SK-N-SH (cell line): ENCODE measurements around the gene EFCAB6. TPM values are rescaled to one million over a fixed set of nuclear protein-coding genes. Genes with fewer than 3 reads are reported as not detected.

Experiments
- CTCF ChIA-PET: fragments of 300-600, 350-600 bp; formaldehyde crosslinking; extraction: SDS; loops from one replicate; lab custom pipeline; 2021; lab: Yijun Ruan, JAX
- POLR2A ChIA-PET: fragments of 350-600 bp; sonication (Branson Sonifier 250); formaldehyde crosslinking; extraction: SDS; loops from one replicate; lab custom pipeline; 2020; ENCODE audit warnings: antibody characterized with exemption, inconsistent platforms; lab: Yijun Ruan, JAX
- DNase-seq: peaks from one replicate; pipeline ENCODE4 v3.0.0; 2012
- H2AFZ ChIP-seq: fragments of 200-600 bp; sonication (generic); 2 replicates; pipeline ENCODE4 v1.8.1; 2016; ENCODE audit warnings: antibody characterized with exemption, mild to moderate bottlenecking, low read depth
- H3F3A ChIP-seq: fragments of 200-600 bp; sonication (generic); replicated peaks from 2 replicates; pipeline ENCODE3; 2016; ENCODE audit warnings: antibody characterized with exemption, mild to moderate bottlenecking; ENCODE audit not compliant: insufficient read depth
- H3K27ac ChIP-seq, 2 experiments: fragments of 200-500 bp in 1 of 2; fragments of 200-600 bp in 1 of 2; sonication (Bioruptor generic) in 1 of 2; sonication (generic), shearing (Covaris generic) in 1 of 2; 2 replicates each; pipeline versions ENCODE4 v1.5.1 to v1.6.1; 2014 to 2016; ENCODE audit warnings: low read depth in 2 of 2, inconsistent platforms in 1 of 2, low read length in 1 of 2, mild to moderate bottlenecking in 1 of 2, mixed read lengths in 1 of 2
- H3K27me3 ChIP-seq: fragments of 200-600 bp; sonication (generic), shearing (Covaris generic); 2 replicates; pipeline ENCODE4 v1.6.1; 2016; ENCODE audit warnings: mixed run types; ENCODE audit not compliant: insufficient read depth
- H3K36me3 ChIP-seq, 2 experiments: fragments of 200-500 bp in 1 of 2; fragments of 200-600 bp in 1 of 2; sonication (Bioruptor generic) in 1 of 2; sonication (generic) in 1 of 2; replicated peaks in 1 of 2; 2 replicates each; pipeline versions ENCODE3 to v1.5.1; 2014 to 2016; ENCODE audit warnings: low read length in 1 of 2, mild to moderate bottlenecking in 1 of 2; ENCODE audit not compliant: insufficient read depth in 2 of 2, control insufficient read depth in 1 of 2
- H3K4me1 ChIP-seq, 2 experiments: fragments of 200-500 bp in 1 of 2; fragments of 200-600 bp in 1 of 2; sonication (Bioruptor generic) in 1 of 2; sonication (generic), shearing (Covaris generic) in 1 of 2; 2 replicates each; pipeline versions ENCODE4 v1.5.1 to v1.6.1; 2014 to 2016; ENCODE audit warnings: low read depth in 1 of 2, low read length in 1 of 2, mixed run types in 1 of 2; ENCODE audit not compliant: insufficient read depth in 2 of 2, control insufficient read depth in 1 of 2
- H3K4me2 ChIP-seq: fragments of 200-600 bp; sonication (generic), shearing (Covaris generic); 2 replicates; pipeline ENCODE4 v1.6.1; 2017; ENCODE audit warnings: mixed run types
- H3K4me3 ChIP-seq, 2 experiments: fragments of 200-500 bp in 1 of 2; fragments of 200-600 bp in 1 of 2; sonication (Bioruptor generic) in 1 of 2; sonication (generic), shearing (Covaris generic) in 1 of 2; 2 replicates each; pipeline versions ENCODE4 v1.5.1 to v1.8.1; 2014 to 2016; ENCODE audit warnings: low read depth in 2 of 2, inconsistent platforms in 1 of 2, low read length in 1 of 2, mild to moderate bottlenecking in 1 of 2, mixed read lengths in 1 of 2, moderate library complexity in 1 of 2
- H3K79me2 ChIP-seq: fragments of 200-600 bp; sonication (generic); 2 replicates; pipeline ENCODE4 v1.8.1; 2017; ENCODE audit warnings: mild to moderate bottlenecking; ENCODE audit not compliant: insufficient read depth
- H3K9ac ChIP-seq: fragments of 200-600 bp; sonication (generic); 2 replicates; pipeline ENCODE4 v1.6.1; 2017; ENCODE audit warnings: mixed run types
- H3K9me2 ChIP-seq: fragments of 200-600 bp; sonication (generic); 2 replicates; pipeline ENCODE4 v1.6.1; 2017; ENCODE audit warnings: mixed run types
- H3K9me3 ChIP-seq: fragments of 200-600 bp; sonication (generic); 2 replicates; pipeline ENCODE4 v1.6.1; 2017; ENCODE audit warnings: mixed run types, mild to moderate bottlenecking, moderate library complexity
- H4K20me1 ChIP-seq: fragments of 200-600 bp; sonication (generic); 2 replicates; pipeline ENCODE4 v1.6.1; 2017; ENCODE audit warnings: mild to moderate bottlenecking, mixed run types; ENCODE audit not compliant: insufficient read depth
- FOSL2 ChIP-seq: IDR thresholded peaks from 2 replicates; pipeline ENCODE4 v1.4.0; 2012; ENCODE audit warnings: low read depth, mild to moderate bottlenecking, moderate library complexity, borderline replicate concordance
- FOXJ3 ChIP-seq: sonication (generic); formaldehyde crosslinking; IDR thresholded peaks from 2 replicates; pipeline ENCODE4 v1.5.1; 2020; ENCODE audit warnings: mild to moderate bottlenecking, missing genetic modification reagents
- FOXM1 ChIP-seq: IDR thresholded peaks from 2 replicates; pipeline ENCODE4 v1.4.0; 2012; ENCODE audit warnings: low read depth, mild to moderate bottlenecking
- GABPA ChIP-seq: IDR thresholded peaks from 2 replicates; pipeline ENCODE4 v1.4.0; 2012; ENCODE audit warnings: low read depth, mild to moderate bottlenecking
- GATA2 ChIP-seq: sonication (generic); formaldehyde crosslinking; IDR thresholded peaks from 2 replicates; pipeline ENCODE4 v1.5.0; 2020; ENCODE audit warnings: mild to moderate bottlenecking, missing genetic modification reagents
- JUND ChIP-seq: IDR thresholded peaks from 2 replicates; pipeline ENCODE4 v1.4.0; 2012
- MAX ChIP-seq: IDR thresholded peaks from 2 replicates; pipeline ENCODE4 v1.4.0; 2012; ENCODE audit warnings: low read depth
- MEF2A ChIP-seq: IDR thresholded peaks from 2 replicates; pipeline ENCODE4 v1.4.0; 2012; ENCODE audit warnings: low read depth, borderline replicate concordance
- NFIC ChIP-seq: IDR thresholded peaks from 2 replicates; pipeline ENCODE4 v1.4.0; 2012; ENCODE audit warnings: borderline replicate concordance
- PBX3 ChIP-seq: IDR thresholded peaks from 2 replicates; pipeline ENCODE4; 2012
- POLR2AphosphoS5 ChIP-seq: IDR thresholded peaks from 2 replicates; pipeline ENCODE4 v1.6.1; 2012; ENCODE audit warnings: low read depth, low read length
- RCOR1 ChIP-seq: fragments of 150-350 bp; IDR thresholded peaks from 2 replicates; pipeline ENCODE4 v1.6.1; 2017; ENCODE audit warnings: antibody characterized with exemption, low read length
- RXRA ChIP-seq: IDR thresholded peaks from 2 replicates; pipeline ENCODE4 v1.4.0; 2012; ENCODE audit warnings: low read depth, mild to moderate bottlenecking, borderline replicate concordance
- SMC3 ChIP-seq: IDR thresholded peaks from 2 replicates; pipeline ENCODE4 v1.6.1; 2012; ENCODE audit warnings: low read depth, low read length, improper control_type of control experiment
- TAF1 ChIP-seq: IDR thresholded peaks from 2 replicates; pipeline ENCODE4 v1.6.1; 2012; ENCODE audit warnings: low read depth, mild to moderate bottlenecking, low read length, moderate library complexity, borderline replicate concordance
- WGBS: methylation state at CpG from one replicate; pipeline ENCODE4 v1.1.6; 2017; ENCODE audit warnings: low lambda C conversion rate; 5-methylcytosine and 5-hydroxymethylcytosine counted together
- polyA plus RNA-seq, 3 experiments: library from polyadenylated mRNA; depleted of rRNA; stranded (reverse); fragments of >200 nt; gene quantifications; 2 replicates each; pipeline ENCODE4 v1.2.3, GENCODE V29; 2012

EFCAB6 gene
- polyA plus RNA-seq, 1 of the 3 experiments (the other 2 are of a cell fraction), result 0.46 TPM

GRCh38 chr22:43854786-43855271 is 42.7 kb upstream of the EFCAB6 start (continued):
- TF ChIP-seq GABPA (no peak), RCOR1 (no peak), GATA2 (CRISPR knock-in tag) (no peak), MAX (no peak), FOSL2 (no peak), TAF1 (no peak), MEF2A (no peak)

GRCh38 chr22:43854121-43854785 is 42.1 kb upstream of the EFCAB6 start:
- peaks cover 0 to 9% of the 10 kb centered on the region in 2 experiments; a peak in 1 of 4 replicates for H3K4me1 ChIP-seq
- H3K27ac ChIP-seq, result no peak overlapping the region; a peak in 1 of 4 replicates
- no peak overlapping the region for H3K4me3 ChIP-seq
- H2AFZ ChIP-seq, result no peak overlapping the region
- POLR2A ChIA-PET, result no interaction called here
- DNase-seq, result no peak
- TF ChIP-seq NFIC, result no peak
- TF ChIP-seq SMC3, result no peak
- TF ChIP-seq PBX3, result no peak
- TF ChIP-seq, all 33 proteins: peak for 0
- no peak overlapping the region for H3K4me2 ChIP-seq
- no peak overlapping the region for H3K9ac ChIP-seq
- WGBS, result 94% methylated on average over 3 of the region's 14 CpGs
- no peaks in the 10 kb centered on the region for H4K20me1 ChIP-seq
- no peaks in the 10 kb centered on the region for H3K9me2 ChIP-seq
- H3K27me3 ChIP-seq, result no peaks in the 10 kb centered on the region
- H3F3A ChIP-seq, result no peaks in the 10 kb centered on the region
- H3K79me2 ChIP-seq, result peaks cover 4% of the 10 kb centered on the region; the same call in 1 of the 2 replicates
- no peaks in the 10 kb centered on the region for H3K9me3 ChIP-seq
- no peaks in the 10 kb centered on the region for H3K36me3 ChIP-seq
- CTCF ChIA-PET, result interaction anchor here (1.2 kb wide), 1 partner anchor 26 kb away, joined by 3 read pairs; no protein-coding TSS in a partner anchor

- CTCF ChIA-PET, result interaction anchor here (0.8 to 1.2 kb wide), 2 partner anchors 9 to 25 kb away, joined by 3 read pairs; no protein-coding TSS in a partner anchor
- TF ChIP-seq JUND (no peak), GABPA (no peak), PBX3 (no peak), RCOR1 (no peak), POLR2AphosphoS5 (no peak), FOXJ3 (CRISPR knock-in tag) (no peak), MEF2A (no peak), FOXM1 (no peak), RXRA (no peak), NFIC (no peak)
- H3K79me2 ChIP-seq, result peaks cover 3% of the 10 kb centered on the region; the same call in 1 of the 2 replicates
- H3K27ac ChIP-seq, result no peak overlapping the region
- H3K4me3 ChIP-seq, result no peak overlapping the region
- no peaks in the 10 kb centered on the region for H3K27me3 ChIP-seq
- no peaks in the 10 kb centered on the region for H4K20me1 ChIP-seq
- no peaks in the 10 kb centered on the region for H3F3A ChIP-seq
- H3K4me2 ChIP-seq, result no peak overlapping the region
- 89% methylated on average over 3 of the region's 10 CpGs for WGBS
- H3K9ac ChIP-seq, result no peak overlapping the region
- H3K9me3 ChIP-seq, result no peaks in the 10 kb centered on the region
- no peak overlapping the region for H2AFZ ChIP-seq
- H3K9me2 ChIP-seq, result no peaks in the 10 kb centered on the region
- H3K36me3 ChIP-seq, result no peaks in the 10 kb centered on the region
- peaks cover 0 to 14% of the 10 kb centered on the region in 2 experiments; a peak in 1 of 4 replicates for H3K4me1 ChIP-seq
- no peak for DNase-seq
- POLR2A ChIA-PET, result no interaction called here
These were observed 41.3 kb upstream of the EFCAB6 start for GRCh38 chr22:43853328-43853931.
